ENCODE data around the gene RACGAP1.

Gene RACGAP1

DNA sequence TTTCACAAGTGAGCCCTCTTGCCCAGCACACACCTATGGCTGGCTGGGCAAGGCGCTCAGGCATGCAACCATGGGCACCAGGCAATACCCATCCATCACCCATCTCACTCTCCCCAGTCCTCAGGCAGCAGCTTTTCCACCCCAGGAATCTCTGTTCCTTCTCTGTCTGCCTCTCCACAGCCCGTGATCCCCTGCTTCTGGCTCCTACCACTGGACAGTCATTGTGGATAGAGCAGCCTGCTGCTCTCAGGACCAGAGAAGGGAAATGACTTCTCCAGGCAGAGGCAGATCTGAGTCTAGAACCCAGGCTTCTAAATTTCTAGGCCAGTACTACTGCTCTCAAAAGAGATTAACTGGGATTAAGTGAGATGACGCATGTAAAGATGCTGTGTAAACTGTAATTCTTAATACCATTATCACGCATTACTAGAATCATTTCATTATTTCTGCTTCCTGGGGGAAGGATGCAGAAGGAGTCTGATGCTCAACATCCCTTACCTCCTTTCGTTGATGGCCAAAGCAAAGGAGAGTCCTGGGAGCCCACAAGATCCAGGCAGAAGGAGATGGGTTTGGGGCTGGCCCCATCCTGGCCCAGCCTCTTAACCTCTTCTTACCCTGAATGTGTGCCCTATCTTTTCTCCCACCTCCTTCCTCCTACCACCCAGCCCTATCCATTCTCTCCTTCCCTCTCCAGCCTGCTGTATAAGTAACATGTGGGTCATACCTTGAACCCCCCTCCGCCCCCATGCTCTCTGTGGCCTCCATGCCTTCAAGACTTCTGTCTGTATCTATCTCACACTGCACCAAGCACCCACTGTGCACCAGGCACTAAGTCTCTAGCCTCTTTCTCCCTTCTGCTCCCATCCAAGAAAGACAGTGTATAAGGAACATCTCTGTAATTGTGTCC is 68.4 kb downstream of the RACGAP1 start:
- no peak for DNase-seq (ENCODE audit: low read depth in 3 of 3, low spot score in 1 of 3)

DNA sequence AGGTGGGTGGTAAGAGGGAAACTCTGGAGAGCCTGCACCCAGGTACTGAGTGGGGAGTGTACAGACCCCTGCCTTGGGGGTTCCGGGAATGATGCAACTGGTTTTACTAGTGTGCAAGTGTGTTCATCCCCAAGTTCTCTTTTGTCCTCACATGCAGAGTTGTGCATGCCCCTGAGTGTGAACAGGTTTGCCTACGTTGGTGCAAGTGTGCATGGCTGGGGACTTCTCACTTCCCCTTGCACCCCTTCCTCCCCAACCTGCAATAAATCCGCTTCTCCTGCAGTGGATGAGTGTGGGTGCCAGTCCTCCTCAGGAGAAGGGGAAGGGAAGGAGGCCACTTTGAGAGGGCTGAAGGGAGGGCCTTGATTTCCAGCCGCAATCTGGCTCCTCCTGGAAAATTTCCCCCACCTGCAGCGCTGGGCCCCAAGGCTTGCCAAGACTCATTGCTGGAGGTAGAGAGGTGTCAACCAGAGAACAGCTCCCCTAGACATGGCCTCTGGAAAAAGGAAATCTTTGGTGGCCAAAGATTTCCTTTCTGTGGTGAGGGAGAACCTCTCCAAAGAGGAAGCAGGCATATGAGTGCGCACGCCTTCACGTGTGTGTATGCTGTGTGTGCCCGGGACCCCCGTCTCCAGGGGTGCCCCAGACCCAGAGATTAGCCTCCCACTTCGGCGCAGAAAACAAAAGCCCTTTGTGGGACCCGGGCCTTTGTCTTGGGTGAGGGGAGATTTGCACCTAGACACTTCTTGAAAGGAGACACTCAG is 69.2 kb downstream of the RACGAP1 start:
- DNase-seq (ENCODE audit: low read depth in 3 of 3, low spot score in 1 of 3), result no peak

DNA sequence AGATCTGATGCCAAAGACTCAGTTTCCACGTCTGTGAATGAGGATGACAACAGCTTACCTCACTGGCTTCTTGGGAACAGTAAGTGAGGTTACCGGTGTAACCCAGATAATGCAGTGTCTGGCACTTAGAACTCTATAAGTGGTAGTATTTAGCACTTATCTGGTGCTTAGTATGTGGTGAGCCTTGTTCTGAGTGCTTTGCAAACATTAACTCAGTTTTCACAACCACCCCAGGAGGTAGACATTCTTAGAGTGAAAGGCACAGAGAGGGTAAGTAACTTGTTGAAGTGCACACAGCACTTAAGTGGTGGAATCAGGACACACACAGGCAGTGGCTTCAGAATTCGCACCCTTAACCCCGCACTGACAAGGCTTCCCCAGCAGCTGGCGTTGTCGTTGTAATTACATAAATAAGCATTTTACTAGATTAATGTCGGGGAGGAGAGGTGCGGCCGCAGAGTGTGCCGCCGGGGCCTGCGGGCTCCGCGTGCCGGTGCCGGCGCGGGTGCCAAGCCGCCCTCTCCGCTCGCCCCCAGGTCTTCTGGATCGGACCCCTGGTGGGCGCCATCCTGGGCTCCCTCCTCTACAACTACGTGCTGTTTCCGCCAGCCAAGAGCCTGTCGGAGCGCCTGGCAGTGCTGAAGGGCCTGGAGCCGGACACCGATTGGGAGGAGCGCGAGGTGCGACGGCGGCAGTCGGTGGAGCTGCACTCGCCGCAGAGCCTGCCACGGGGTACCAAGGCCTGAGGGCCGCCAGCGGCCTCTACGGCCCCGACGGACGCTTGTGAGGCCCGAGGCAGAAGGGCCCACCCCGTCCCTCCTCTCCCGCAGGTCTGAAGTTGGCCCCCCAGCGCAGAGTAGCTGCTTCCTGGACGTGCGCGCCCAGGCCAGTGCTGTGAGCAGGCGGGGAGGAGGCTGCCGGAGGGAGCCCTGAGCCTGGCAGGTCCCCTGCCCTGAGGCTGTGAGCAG is 70.1 kb downstream of the RACGAP1 start:
- DNase-seq (ENCODE audit: low read depth in 3 of 3, low spot score in 1 of 3), result no peak

DNA sequence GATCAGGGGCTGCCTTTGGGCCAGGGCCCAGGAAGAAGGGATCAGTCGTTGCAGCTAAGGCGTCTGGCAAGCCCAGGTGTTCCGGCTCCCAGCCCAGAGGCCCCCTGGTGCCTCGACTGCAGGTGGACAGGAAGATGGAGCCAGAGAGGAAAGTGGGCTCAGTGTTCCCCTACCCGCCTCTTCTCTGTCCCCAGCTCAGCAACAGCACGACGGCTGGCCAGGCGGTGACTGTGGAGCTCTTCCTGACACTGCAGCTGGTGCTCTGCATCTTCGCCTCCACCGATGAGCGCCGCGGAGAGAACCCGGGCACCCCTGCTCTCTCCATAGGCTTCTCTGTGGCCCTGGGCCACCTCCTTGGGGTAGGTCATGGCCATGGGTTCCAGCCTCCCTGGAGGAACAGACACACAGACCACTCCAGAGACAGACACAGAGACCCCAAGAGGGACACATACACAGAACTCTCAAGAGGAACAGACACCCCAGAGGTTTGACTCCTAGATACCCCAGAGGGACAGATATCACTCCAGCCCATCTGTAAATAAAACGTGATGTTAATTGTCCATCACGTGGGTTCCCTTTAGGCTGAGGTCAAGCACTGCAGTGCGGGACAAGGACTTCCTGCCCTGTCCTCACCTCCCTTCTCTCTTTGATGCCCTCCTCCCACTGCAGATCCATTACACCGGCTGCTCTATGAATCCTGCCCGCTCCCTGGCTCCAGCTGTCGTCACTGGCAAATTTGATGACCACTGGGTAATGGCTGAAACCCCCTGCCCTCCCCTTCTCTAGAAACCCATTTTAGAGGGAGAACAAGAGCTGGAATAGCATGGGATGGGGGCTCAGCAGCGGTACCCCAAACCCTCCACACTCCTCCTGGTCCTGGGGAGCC is 71.1 kb downstream of the RACGAP1 start:
- DNase-seq (ENCODE audit: low read depth in 3 of 3, low spot score in 1 of 3), result no peak

DNA sequence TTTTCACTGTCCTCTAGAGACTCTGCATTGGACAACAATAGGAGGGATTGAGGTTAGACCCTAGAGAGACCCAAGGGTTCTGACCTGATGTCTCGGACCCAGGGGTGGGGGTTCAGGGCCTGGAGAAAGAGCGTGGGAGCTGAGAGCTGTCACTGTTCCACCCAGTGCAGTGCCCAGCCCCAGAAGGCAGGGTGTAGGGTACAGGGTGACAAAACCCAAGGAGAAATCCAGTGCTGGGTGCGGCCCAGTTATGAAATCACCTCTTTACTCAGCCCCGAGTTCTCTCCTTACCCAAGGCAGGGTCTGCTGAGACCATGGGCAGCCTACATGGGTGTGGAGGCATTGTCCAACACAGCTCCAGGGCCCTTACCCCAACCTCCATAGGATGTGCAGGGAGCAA is 72.1 kb downstream of the RACGAP1 start:
- no peak for DNase-seq (ENCODE audit: low read depth in 3 of 3, low spot score in 1 of 3)

DNA sequence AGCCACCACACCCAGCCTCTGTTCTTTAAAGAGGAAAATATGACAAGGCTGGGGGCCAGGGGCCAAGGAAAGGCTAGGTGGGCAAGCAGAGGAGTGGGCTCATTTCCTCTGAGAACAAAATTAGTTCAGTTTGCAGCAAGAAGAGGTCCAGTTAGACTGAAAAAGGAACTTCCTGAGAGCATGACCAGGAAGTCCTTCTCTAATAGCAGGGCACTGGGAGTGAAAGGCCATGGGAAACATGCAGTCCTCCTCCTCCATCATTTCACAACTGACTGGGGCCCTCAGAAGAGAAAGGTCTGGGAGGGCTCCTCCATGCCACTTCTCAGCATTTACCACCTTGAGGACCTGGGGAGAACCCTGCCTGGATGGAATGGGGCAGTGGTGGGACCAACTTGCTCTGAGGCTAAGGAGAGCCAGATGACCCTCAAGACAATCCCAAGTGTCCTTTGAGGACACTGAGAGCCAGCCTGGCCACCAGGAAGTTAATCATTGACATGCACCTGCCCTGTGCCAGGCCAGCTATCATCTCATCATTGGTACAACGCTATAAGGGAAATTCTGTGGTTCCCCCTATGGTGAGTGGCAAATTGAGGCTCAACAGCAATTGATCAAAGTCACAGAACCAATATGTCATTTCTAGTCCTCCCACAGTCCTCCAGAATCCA is 72.8 kb downstream of the RACGAP1 start:
- no peak for DNase-seq (ENCODE audit: low read depth in 3 of 3, low spot score in 1 of 3)

DNA sequence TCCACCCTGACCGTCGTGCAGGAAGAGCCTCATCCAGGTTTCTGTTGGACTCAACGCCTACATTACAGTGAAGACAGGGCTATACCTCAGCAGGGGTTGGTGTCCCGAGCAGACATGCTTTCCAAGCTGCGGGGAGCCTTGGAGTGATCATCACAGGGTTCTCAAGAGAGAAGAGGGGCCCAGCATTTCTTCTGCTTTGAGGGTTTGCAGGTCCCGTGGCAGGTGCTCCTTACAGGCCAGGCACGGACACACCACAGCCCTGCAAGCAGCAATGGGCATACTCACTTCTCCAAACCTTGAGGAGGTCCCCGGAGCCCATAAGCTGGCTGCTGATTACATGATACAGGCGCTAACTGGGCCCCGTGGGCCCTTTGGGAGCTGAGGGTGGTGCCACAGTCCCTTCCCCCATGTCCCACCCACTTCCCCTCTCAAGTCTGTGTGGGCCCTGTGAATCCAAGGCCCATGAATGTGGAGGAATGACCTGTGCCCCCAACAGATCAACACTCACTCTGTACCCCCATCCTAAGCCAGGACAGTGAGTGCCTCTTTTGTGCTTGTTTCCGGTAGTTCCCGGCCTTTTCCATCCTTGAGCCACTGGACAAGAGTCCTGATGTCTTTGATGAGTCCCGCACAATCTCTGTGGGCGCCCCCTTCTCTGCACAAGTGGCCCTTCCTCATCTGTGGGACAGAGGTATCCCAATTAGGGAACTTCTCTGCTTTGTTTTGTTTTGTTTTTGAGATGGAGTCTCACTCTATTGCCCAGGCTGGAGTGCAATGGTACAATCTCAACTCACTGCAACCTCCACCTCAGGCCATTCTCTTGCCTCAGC is 73.7 kb downstream of the RACGAP1 start:
- no peak for DNase-seq (ENCODE audit: low read depth in 3 of 3, low spot score in 1 of 3)

DNA sequence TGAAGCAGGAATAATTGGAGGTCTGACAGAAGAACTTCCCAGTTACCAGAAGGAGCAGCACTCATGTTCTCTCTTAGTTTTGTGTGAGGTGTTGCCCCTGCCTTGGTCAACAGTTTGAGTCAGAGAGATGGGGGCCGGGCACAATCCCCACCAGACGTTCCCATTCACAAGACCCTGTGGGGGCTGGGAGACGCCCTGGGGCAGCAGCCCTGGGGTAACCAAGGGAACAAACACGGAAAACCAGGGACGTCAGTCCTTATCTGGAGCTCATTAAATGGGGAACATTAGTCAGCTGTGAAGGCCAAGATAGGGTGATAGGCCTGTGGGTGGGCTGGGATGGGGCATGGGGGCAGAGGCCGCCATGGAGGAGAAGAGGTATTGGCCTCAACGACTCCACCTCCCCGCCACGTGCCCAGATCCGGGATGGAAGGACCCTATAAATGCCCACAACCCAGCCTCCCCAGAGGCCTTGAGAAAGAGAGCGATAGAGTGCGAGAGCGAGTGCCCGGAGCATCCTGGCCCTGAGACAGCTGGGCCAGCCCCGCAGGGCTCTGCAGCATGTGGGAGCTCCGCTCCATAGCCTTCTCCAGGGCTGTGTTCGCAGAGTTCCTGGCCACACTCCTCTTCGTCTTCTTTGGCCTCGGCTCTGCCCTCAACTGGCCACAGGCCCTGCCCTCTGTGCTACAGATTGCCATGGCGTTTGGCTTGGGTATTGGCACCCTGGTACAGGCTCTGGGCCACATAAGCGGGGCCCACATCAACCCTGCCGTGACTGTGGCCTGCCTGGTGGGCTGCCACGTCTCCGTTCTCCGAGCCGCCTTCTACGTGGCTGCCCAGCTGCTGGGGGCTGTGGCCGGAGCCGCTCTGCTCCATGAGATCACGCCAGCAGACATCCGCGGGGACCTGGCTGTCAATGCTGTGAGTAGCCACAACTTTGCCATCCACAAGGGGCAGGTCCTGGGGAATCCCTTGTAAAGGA is 74.7 kb downstream of the RACGAP1 start, which contains the start of gene AQP2:
AQP2 (plus strand) TSS at position 465 of the 979 bp plus-strand sequence; CDS start at position 559, 94 bp downstream.
- DNase-seq (ENCODE audit: low read depth in 3 of 3, low spot score in 1 of 3), result no peak

DNA sequence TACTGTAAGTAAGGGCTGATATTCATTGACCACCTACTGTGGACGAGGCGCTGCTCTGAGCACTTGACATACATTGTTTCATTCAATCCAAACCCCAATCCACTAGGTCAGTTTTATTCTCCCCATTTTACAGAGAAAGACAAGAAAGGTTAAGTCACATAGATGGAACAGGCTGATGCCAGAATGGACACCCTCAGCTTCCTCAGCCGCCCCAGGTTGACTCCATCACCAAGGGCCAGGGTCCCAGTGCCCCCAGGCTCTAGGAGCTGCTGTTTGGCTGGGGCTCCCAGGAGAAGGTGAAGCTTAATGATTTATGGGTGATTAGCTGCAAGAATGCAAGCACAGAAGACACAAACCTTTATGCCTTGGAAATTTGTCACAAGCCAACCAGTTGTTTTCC is 75.4 kb downstream of the RACGAP1 start:
- DNase-seq (ENCODE audit: low read depth in 3 of 3, low spot score in 1 of 3), result no peak

DNA sequence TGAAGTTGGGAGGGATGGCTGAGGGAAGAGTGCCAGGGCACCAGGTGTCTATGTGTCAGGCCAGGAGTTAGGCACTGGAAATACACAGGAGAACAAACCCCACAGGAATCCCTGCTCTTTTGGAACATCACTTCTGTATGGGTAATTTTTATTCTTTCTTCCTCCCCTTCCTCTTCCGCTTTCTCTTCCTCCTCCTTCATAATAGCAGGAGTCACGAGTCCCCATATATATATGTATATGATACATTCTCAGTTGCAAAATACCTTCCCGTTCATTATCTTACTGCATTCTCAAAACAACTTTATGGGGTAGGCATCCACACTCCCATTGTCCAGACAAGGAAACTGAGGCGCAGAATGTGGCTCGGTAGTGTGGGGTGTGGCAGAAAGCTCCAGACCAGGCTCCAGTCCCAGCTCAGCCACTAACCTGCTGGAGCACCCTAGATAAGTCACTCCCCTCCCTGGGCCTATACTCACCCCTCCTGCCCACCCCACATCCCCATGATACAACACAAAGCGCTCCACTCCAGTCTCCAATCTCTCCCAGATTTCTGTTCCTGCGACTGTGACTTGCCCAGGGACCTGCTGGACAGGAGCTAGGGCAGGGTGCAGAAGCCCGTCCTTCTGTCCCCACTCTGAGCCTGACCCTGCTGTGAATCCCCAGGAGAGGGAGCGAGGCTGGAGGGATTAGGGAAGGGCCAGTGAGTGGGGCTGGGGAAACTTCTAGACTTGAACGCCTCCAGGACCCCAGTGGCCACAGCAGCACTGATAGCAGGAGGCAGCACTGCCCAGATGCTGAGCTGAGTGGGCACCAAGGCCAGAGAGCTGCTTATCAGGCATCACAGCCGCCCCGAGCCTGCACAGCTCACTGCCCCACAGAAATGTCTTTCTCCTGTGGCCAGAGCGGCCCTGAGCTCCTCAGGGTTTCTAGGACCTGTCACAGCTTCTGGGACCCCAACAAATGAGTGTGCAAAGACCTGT is 76.1 kb downstream of the RACGAP1 start:
- no peak for DNase-seq (ENCODE audit: low read depth in 3 of 3, low spot score in 1 of 3)

DNA sequence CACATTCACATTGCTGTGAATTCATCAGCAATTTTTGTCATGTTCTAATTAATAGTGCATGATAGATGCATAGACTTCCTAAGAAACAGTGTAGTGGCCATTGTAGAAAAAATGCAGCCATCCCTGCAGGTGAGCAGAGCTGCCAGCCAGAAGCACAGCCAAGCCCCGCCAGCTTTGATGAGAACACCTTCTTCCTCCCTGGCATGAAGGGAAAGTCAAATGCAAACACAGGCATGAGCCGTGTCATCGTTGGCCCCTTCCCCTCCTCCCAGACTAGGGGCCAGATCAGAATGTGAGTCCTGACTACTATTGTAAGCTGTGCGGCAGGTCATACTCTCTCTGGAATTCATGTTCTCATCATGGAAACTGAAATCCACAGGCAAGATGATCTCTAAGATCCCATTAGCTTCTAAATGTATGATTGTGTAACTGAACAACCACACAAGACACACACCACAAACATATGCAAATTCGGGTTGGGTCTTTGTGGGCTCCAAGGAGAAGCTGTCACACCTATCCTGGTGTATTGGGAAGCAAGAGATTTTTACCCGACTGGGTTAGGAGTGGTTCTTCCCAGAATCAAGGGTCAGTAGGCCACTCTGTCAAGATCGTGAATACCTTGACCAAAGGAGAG is 77.6 kb downstream of the RACGAP1 start:
- no peak for DNase-seq (ENCODE audit: low read depth in 3 of 3, low spot score in 1 of 3)

DNA sequence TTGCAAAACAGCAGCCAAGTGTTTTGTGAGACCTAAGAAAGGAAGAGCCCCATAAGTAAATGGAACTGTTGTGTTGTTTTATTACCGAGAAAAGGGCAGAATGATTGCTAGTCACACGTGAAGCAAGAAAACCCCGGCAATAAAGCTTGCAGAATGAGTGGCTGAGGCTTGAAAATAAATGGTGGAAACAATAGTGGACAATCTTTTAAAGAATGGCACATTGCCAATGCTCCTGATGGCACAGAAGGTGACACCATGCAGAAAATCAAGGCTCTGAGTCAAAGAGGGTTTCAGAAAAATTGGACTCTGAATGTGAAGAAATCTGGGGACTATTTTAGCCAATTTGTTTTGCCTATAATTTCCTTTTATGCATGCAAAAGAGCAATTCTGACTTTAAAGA is 78.8 kb downstream of the RACGAP1 start:
- no peak for DNase-seq (ENCODE audit: low read depth in 3 of 3, low spot score in 1 of 3)

DNA sequence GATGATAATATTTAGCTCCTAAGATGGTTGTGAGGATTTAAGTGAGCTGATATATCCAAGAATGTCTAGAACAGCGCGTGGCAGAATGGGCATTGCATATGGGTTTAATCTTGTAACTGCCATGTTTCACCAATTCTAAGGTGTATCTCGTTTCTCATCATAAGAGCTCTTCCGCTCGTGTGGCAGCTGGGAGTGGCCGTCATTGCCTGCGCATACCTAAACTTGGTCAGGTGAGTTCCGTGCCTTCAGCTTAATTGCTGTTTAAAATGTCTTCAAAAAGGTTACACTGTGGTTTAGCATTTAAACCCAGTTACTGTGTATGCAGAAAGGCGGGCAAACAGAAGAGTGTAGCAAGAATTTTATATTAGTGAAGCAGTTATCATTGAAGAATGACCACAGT is 79.2 kb downstream of the RACGAP1 start:
- no peak for DNase-seq (ENCODE audit: low read depth in 3 of 3, low spot score in 1 of 3)

DNA sequence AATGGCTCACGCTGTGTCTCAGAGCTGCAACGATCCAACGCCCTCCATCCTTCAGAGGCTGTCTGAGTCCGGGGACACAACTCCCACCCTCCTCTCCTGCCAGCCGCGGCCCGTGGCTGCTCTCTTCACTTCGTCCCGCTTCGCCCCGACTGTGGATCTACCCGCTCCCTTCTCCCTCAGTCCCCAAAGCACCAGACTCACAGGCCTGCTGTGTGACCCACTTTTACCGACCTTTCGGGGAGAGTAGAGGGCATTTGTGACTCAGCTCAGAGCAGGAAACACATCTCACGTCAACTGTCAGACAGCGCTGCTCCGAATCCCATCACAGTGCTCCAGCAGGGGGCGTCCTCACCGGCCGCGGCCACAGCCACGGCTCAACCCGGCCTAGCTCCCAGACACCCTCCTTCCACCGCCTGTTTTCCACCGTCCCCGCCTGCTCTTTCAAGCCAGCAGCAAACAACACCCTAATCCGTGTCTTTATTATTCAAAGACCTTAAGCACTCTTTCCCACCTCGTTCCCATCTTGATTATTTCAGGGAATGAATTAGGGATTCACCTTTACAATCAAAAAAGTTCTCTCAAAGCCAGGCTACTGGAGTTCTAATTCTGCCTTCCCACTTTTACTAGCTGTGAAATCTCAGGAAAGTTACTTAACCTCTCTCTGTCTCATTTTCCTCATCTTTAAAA is 79.8 kb downstream of the RACGAP1 start:
- peak; percentile 68 to 87 (median 70) for DNase-seq (ENCODE audit: low read depth in 3 of 3, low spot score in 1 of 3)

DNA sequence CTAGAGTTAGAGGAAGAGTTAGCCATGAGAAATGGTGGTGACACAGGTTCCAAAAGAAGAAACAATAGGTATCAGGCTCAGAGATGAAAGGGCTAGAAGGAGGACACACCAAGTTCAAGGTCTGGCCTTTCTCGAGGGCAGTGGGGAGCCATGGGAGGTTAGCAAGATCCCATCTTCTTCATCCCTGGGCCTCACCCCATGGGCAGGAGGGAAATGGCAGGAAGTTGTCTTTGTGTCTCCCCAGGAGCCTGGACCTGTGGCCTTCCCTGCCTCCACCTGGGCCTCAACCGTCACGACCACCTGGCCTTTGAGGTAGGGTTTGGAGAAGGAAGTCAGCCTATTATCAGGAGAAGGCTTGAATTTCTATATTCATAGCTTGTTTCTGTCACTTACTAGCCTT is 80.6 kb downstream of the RACGAP1 start:
- no peak for DNase-seq (ENCODE audit: low read depth in 3 of 3, low spot score in 1 of 3)

Measured in stimulated activated CD4-positive, alpha-beta T cell treated with anti-CD3 and anti-CD28 coated beads, TNF-alpha, amount 100 ng/mL, for 1 hour (primary cell).